Natural killer cell treated with Interleukin-12 subunit alpha and Interleukin-12 subunit beta and Interleukin-15 and Interleukin-18, amount 100 ng/mL, for 72 hours (primary cell): Measurements from ENCODE around the gene HEATR5B. TPM values are rescaled to one million over a fixed set of nuclear protein-coding genes. Genes with fewer than 3 reads are reported as not detected.
A peak's percentile ranks its signal among the peaks of the same experiment; 100 is the strongest.
"Not testable (repeated sequence)": the region's sequence is repeated elsewhere in the genome, so short reads cannot be mapped to it uniquely, and the experiment has no call there.

ENCODE experiments used
- ATAC-seq, 2 donors: fragments of 150-1000 bp; cut with Tn5 transposase in 1 of 2; sonication (Bioruptor Pico), chemical (Tn5 transposase) in 1 of 2; 2 replicates each; pipeline ENCODE4 v1.10.0; 2021
- DNase-seq: peaks from one replicate; pipeline ENCODE4 v3.0.0; 2022; ENCODE audit warnings: low spot score
- H3K27ac Mint-ChIP-seq, 2 donors: 1 replicate in 1 of 2; 2 replicates in 1 of 2; pipeline ENCODE4 v1.8.0; 2022; ENCODE audit warnings: mixed read lengths in 2 of 2, mild to moderate bottlenecking in 1 of 2, moderate library complexity in 1 of 2
- H3K27me3 Mint-ChIP-seq, 2 donors: 1 replicate in 1 of 2; 2 replicates in 1 of 2; pipeline ENCODE4 v1.8.0; 2022; ENCODE audit warnings: mixed read lengths in 2 of 2
- H3K36me3 Mint-ChIP-seq: one replicate; pipeline ENCODE4 v1.8.0; 2022; ENCODE audit warnings: mixed read lengths
- H3K4me1 Mint-ChIP-seq, 2 donors: 1 replicate in 1 of 2; 2 replicates in 1 of 2; pipeline ENCODE4 v1.8.0; 2022; ENCODE audit warnings: low read depth in 2 of 2, mixed read lengths in 2 of 2, mild to moderate bottlenecking in 1 of 2
- H3K4me3 Mint-ChIP-seq: one replicate; pipeline ENCODE4 v1.8.0; 2022; ENCODE audit warnings: mixed read lengths
- H3K9me3 Mint-ChIP-seq: 2 replicates; pipeline ENCODE4 v1.8.0; 2022; ENCODE audit warnings: mixed read lengths
- total RNA-seq, 2 donors: library from RNA; stranded (reverse); gene quantifications; one replicate each; pipeline ENCODE4 v1.2.3, GENCODE V29; 2022

HEATR5B gene
- total RNA-seq, 2 donors from 2014 or later = 23.3 to 27.3 TPM

DNA sequence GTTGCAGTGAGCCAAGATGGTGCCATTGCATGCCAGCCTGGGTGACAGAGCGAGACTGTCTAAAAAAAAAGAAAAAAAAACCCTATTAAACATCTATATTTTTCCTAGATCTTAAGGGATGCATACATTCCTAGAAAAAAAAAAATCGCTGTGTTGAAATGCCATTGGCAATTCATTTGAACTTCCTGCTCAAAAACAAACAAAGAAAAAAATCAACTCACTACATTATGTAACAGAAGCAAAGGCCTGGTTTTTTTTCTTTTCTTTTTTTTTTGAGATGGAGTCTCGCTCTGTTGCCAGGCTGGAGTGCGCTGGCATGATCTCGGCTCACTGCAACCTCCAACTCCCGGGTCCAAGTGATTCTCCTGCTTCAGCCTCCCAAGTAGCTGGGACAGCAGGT lies 96.2 kb downstream of the HEATR5B start:
- no peaks in the 10 kb centered on the region for H3K36me3 Mint-ChIP-seq
- no peak for DNase-seq
- no peaks in the 10 kb centered on the region for H3K4me1 Mint-ChIP-seq
- no peak for ATAC-seq
- no peak overlapping the region for H3K27ac Mint-ChIP-seq
- H3K9me3 Mint-ChIP-seq = no peaks in the 10 kb centered on the region
- H3K4me3 Mint-ChIP-seq = no peak overlapping the region
- no peaks in the 10 kb centered on the region for H3K27me3 Mint-ChIP-seq

DNA sequence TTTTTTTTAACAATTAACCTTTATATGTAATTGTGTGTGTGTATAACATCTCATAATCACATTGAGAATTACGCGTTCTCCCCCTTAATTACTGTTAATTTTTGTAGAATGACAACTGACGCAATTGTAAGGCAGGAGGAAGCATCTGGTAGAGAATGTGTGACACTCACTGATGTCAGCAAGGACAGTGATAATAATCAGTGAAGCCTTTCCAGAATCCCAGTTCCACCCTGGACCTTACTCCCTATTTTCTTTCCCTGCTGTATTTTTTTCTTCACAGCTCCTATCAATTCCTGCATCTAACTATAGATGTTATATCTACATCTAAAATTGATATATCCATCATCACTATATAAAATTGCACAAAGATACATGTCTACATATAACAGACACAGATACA lies 101.7 kb downstream of the HEATR5B start:
- no peak overlapping the region for H3K27ac Mint-ChIP-seq
- no peaks in the 10 kb centered on the region for H3K9me3 Mint-ChIP-seq
- H3K4me3 Mint-ChIP-seq = no peak overlapping the region
- H3K27me3 Mint-ChIP-seq = no peaks in the 10 kb centered on the region
- DNase-seq (no peak), ATAC-seq (no peak)
- H3K4me1 Mint-ChIP-seq = no peaks in the 10 kb centered on the region
- H3K36me3 Mint-ChIP-seq = no peaks in the 10 kb centered on the region

DNA sequence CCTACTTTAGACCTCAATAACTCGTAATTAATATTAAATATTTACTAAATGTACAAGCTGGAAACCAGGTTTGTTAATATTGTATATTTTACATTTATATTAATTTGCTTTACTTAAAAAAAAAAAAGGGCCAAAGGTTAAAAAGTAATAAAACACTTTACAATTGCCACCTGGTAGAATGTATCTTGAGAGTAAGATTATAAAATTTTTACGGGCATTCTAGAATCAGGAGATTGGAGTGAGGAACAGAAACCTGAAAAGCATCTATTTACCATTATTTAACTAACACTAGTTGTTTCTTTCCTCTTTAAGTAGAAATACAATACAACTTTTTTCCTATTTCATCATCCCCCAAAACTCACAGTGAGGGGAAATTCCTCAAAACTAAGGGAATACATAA lies 102.3 kb downstream of the HEATR5B start:
- Mint-ChIP-seq H3K4me3 (no peak overlapping the region), H3K9me3 (no peaks in the 10 kb centered on the region), H3K4me1 (no peaks in the 10 kb centered on the region), H3K36me3 (no peaks in the 10 kb centered on the region), H3K27ac (no peak overlapping the region), H3K27me3 (no peaks in the 10 kb centered on the region)
- DNase-seq = no peak
- ATAC-seq = no peak

DNA sequence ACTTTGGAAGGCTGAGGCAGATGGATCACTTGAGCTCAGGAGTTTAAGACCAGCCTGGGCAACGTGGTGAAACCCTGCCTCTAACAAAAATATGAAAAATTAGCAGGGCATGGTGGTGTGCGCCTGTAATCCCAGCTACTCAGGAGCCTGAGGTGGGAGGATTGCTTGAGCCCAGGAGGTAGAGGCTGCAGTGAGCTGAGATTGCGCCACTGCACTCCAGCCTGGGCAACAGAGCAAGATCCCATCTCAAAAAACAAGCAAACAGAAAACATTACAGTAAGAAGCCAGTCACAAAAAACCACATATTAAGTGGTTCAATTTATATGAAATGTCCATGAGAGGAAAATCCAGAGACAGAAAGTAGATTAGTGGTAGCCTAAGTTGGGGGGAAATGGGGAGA lies 105.2 kb downstream of the HEATR5B start:
- not testable (repeated sequence) for H3K27ac Mint-ChIP-seq, H3K36me3 Mint-ChIP-seq, ATAC-seq, H3K9me3 Mint-ChIP-seq, H3K4me3 Mint-ChIP-seq, DNase-seq, H3K27me3 Mint-ChIP-seq, H3K4me1 Mint-ChIP-seq

DNA sequence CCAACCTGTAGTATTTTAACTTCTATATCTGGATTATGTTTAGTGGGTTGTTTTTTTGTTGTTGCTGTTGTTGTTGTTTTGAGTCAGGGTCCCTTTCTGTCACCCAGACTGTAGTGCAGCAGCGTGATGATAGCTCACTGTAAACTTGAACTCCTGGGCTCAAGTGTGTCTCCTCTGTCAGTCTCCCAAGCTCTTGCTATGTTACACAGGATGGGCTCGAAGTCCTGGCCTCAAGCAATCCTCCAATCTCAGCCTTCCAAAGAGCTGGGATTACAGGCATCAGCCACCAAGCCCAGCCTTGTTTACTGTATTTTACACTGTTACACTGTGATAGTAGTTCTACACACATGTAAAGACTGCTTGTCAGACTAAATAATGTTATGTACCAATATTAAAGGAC lies 108.1 kb downstream of the HEATR5B start:
- Mint-ChIP-seq H3K36me3 (no peaks in the 10 kb centered on the region), H3K9me3 (no peaks in the 10 kb centered on the region), H3K27me3 (no peaks in the 10 kb centered on the region), H3K27ac (no peak overlapping the region), H3K4me3 (no peak overlapping the region), H3K4me1 (no peaks in the 10 kb centered on the region)
- DNase-seq (no peak), ATAC-seq (no peak)

DNA sequence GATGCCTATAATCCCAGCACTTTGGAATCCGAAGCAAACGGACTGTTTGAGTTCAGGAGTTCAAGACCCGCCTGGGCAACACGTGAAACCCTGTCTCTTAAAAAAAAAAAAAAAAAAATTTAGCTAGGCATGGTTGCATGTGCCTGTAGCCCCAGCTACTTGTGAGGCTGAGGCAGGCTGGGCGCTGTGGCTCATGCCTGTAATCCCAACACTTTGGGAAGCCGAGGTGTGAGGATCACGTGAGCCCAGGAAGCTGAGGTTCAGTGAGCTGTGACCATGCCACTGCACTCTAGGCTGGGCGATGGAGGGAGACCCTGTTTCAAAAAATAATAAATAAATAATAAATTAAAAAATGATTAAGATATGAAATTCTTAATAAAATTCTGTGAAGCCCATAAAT lies 108.9 kb downstream of the HEATR5B start:
- H3K36me3 Mint-ChIP-seq = no peaks in the 10 kb centered on the region

DNA sequence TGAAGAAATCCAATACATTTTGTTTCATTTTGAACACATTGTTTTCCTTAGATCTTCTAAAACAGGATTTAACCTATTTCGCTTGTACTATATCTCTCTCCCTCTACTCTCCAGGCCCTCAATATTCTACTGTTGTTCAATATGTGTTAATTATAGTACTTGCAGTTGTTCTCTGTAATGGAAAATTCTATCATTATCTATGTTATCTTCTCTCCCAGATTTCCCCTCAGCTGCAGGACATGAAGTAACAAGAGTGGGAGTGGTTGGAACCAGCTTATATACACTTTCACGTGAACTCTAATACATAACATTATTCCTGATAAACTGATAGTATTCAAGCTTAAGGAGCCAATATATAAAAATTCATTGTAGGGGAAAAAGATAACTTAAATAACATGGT lies 110.9 kb downstream of the HEATR5B start:
- no peak overlapping the region for H3K27ac Mint-ChIP-seq
- H3K9me3 Mint-ChIP-seq = no peaks in the 10 kb centered on the region
- no peaks in the 10 kb centered on the region for H3K4me1 Mint-ChIP-seq
- H3K36me3 Mint-ChIP-seq = no peaks in the 10 kb centered on the region
- ATAC-seq = no peak
- H3K4me3 Mint-ChIP-seq = no peak overlapping the region
- DNase-seq = no peak
- H3K27me3 Mint-ChIP-seq = no peaks in the 10 kb centered on the region

More for the DNA sequence above, 108.9 kb downstream of the HEATR5B start:
- Mint-ChIP-seq H3K9me3 (no peaks in the 10 kb centered on the region), H3K27ac (no peak overlapping the region), H3K4me1 (no peaks in the 10 kb centered on the region), H3K27me3 (no peaks in the 10 kb centered on the region), H3K4me3 (no peak overlapping the region)
- ATAC-seq (no peak), DNase-seq (no peak)

DNA sequence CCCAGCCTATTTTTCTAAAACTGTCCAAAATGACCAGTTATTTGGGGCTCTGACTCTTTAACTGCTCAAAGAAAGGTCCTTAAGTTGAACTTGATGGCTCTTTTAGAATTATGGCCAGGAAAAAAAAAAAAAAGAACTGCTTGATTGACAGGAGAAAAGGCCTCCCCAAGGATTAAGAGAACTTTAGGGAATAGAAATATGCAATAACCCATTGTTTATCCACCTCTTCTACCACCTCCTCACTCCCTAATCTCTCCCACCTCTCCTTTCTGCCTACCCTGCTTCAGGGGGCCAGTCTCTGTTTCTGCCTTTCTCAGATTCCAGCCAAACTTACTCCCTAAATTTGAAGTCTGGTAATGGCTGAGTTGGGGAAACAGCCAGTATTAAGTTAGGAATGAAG lies 112.2 kb downstream of the HEATR5B start:
- DNase-seq (no peak), ATAC-seq (no peak)
- H3K4me3 Mint-ChIP-seq = no peak overlapping the region
- H3K9me3 Mint-ChIP-seq = no peaks in the 10 kb centered on the region
- H3K4me1 Mint-ChIP-seq = peaks cover 8% of the 10 kb centered on the region in 2 donors
- no peaks in the 10 kb centered on the region for H3K27me3 Mint-ChIP-seq
- H3K27ac Mint-ChIP-seq = peak overlapping the region in 1 of 2 donors; percentile 54
- no peaks in the 10 kb centered on the region for H3K36me3 Mint-ChIP-seq

DNA sequence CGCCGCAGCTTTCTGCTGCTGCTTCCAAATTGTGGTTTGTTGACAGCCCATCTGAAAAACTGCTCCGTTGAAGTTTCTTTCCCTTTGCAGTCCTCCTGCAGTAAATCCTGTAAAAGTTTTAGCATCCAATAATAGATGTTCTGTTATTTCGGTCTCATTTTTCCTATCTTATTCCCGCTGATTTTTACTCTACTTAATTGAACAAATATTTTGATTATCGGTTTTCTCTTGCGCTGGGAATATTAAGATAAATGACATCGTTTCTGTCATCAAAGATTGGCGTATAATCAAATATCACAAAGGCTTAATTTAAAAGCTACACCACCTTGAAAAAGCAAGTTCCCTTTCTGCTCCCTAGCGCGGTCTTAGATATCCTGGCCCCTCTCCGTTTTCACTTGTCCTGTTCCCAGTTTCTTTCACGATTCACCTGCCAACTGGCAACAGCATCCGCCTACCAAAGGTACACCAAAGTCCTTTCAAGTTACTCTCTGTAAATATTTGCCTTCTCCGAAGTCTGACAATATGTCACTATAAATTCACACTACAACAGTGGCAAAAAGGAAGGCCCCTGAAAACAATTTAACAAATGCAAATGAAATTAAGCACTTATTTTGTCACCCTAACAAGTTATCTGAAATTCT lies 116.8 kb downstream of the HEATR5B start:
- Mint-ChIP-seq H3K4me3 (peak overlapping the region; percentile 98), H3K36me3 (no peaks in the 10 kb centered on the region), H3K27ac (peak overlapping the region; percentile 96 to 100), H3K9me3 (no peaks in the 10 kb centered on the region), H3K4me1 (peaks cover 39 to 40% of the 10 kb centered on the region in 2 donors), H3K27me3 (no peaks in the 10 kb centered on the region)
- ATAC-seq = no peak
- DNase-seq = no peak

DNA sequence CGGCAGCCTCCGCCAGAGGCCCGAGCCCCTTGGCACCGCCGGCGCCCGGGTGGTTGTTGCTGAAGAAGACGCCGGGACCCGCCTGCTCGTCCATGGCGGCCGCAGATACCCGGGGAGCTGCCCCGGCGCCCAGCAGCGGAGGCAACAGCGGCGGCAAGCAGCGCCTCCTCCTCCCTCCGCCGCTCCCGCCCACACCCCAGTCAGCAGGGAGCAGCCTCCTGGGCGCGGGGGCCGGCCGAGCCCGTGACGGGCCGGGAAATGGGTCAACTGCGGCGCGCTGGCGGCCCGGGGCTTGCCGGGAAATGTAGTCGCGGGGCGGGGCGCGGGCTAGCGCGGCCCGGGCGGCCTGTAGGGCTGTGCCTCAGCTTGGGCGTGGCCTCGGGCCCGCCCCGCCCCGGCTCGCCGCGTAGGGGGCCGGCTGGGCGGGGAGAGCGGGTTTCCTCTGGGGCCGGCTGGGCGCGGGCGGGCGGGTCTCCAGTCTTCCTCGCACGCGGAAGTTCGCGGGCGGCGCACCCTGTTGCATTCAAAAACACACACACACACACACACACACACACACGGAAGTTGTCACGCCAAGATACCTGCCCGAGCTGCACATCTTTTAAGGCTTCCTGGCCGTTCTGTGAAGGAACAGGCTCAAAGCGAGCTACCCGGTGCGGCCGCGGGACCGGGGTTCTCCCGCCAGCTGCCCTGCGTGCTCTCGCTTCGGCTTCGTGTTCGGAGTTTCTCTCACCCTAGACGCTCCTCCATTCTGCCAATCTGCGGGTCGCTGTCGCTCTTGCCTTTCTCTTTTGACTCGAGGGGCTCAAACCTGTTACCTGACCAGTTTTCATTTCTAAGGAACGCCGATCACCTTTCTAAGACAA lies 117.6 kb downstream of the HEATR5B start, which contains the start of gene STRN:
Gene STRN (minus strand): TSS at position 167 of the 866 bp plus-strand sequence. CDS start 73 bp downstream, at position 94.
- Mint-ChIP-seq H3K27ac (peak within 1 kb of the TSS; percentile 96 to 100), H3K4me1 (peaks cover 47% of the 10 kb centered on the region in 2 donors), H3K36me3 (no peaks in the 10 kb centered on the region), H3K9me3 (no peaks in the 10 kb centered on the region), H3K27me3 (no peaks in the 10 kb centered on the region), H3K4me3 (peak within 1 kb of the TSS; percentile 99)
- peak; percentile 98 for ATAC-seq
- peak; percentile 99 for DNase-seq

DNA sequence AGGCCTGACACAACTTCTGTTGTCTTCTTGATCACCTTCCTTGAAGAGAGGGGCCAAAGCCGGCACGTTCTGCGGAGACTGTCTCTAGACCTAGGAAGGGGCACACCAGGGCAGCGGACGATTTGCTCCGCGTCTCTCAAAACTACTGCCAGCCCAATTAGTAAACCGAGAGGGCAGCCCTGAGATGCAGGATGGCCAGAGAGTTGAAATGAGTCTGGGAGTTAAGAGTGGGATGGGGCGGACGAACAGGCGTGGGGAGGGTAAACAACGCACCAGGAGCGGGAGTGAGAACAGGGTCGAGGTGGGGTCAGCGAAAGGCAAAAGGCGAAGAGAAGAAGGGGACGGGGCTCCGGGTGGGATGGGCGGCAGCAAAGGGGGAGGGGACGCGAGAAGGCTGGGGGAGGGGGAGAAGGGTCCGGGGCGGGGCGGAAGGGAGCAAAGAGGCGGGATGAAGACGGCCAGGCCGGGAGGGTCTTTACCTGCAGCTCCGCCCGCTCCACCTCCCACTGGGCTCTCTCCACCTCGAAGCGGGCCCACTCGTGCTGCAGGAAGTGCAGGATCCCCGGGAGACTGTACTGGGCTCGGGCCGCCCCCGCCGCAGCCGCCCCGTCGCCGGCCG lies 118.3 kb downstream of the HEATR5B start:
- no peaks in the 10 kb centered on the region for H3K27me3 Mint-ChIP-seq
- DNase-seq = peak; percentile 66
- peaks cover 51 to 53% of the 10 kb centered on the region in 2 donors for H3K4me1 Mint-ChIP-seq
- peak; percentile 46 to 48 for ATAC-seq
- H3K36me3 Mint-ChIP-seq = no peaks in the 10 kb centered on the region
- peak overlapping the region; percentile 82 to 93 for H3K27ac Mint-ChIP-seq
- peak overlapping the region; percentile 99 for H3K4me3 Mint-ChIP-seq
- no peaks in the 10 kb centered on the region for H3K9me3 Mint-ChIP-seq

DNA sequence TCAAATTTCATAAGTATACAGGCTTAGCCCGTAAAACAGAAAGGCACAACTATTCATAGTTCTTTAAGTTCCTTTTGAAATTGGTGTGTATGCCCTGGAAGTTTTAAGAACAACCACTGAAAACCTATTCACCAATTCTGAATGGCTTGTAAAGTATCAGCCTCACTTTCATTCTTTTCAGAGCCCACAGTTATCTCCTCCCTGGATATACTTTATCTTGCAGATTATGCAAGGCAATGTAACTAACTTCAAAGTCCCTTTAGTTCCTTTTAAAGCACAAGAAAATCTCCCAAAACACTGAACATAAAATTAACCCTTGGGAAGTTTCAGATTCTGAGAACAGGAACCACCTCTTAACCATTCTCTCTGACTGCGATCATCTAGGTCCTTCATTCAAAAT lies 119.0 kb downstream of the HEATR5B start:
- Mint-ChIP-seq H3K36me3 (no peaks in the 10 kb centered on the region), H3K4me1 (peaks cover 54 to 60% of the 10 kb centered on the region in 2 donors), H3K9me3 (no peaks in the 10 kb centered on the region), H3K27ac (peak overlapping the region; percentile 82 to 93), H3K4me3 (peak overlapping the region; percentile 99), H3K27me3 (no peaks in the 10 kb centered on the region)
- ATAC-seq (no peak), DNase-seq (no peak)

DNA sequence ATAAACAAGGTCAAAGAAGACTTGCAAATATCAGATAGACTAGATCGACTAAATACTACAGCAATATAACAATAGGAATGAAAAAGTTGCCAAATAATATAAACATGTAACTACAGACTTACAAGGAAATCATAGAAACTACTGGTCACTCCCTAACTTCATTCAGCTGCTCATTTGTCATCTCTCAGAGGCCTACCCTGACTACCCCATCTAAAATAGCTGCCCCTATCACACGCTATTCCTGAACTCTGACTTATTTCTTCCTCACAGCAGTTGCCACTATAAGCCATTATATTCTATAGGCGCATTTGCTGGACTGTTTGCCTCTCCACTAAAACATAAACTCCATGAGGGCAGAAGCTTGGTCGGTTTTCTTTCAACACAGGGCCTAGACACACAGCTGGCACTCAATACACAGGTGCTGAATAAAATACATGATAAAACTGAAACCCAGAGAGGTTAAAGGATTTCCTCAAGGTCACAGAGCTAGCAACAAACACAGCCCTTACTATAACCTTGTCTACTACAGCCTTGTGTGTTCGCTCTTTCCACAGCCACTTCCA lies 119.6 kb downstream of the HEATR5B start:
- H3K4me1 Mint-ChIP-seq = peaks cover 57 to 66% of the 10 kb centered on the region in 2 donors
- DNase-seq (no peak), ATAC-seq (no peak)
- peak overlapping the region; percentile 82 to 93 for H3K27ac Mint-ChIP-seq
- no peaks in the 10 kb centered on the region for H3K27me3 Mint-ChIP-seq
- no peaks in the 10 kb centered on the region for H3K36me3 Mint-ChIP-seq
- no peaks in the 10 kb centered on the region for H3K9me3 Mint-ChIP-seq
- H3K4me3 Mint-ChIP-seq = peak overlapping the region; percentile 99

DNA sequence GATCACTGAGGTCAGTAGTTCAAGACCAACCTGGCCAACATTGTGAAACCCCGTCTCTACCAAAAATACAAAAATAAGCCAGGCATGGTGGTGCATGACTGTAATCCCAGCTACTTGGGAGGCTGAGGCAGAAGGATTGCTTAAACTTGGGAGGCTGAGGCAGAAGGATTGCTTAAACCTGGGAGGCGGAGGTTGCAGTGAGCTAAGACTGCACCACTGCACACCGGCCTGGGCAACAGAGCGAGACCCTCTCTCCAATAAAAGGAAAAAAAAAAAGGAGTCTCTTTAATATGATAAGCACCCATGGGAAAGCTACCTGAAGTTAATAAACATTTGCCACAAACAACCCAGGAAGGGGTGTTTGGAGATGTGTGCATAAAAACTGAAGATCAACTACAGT lies 120.4 kb downstream of the HEATR5B start:
- DNase-seq (no peak), ATAC-seq (no peak)
- Mint-ChIP-seq H3K27ac (no peak overlapping the region), H3K27me3 (no peaks in the 10 kb centered on the region), H3K4me3 (no peak overlapping the region), H3K36me3 (no peaks in the 10 kb centered on the region), H3K4me1 (peaks cover 64 to 74% of the 10 kb centered on the region in 2 donors), H3K9me3 (no peaks in the 10 kb centered on the region)
